H9 (cell line): ENCODE measurements around the gene KIRREL3. TPM values are rescaled to one million over a fixed set of nuclear protein-coding genes. Genes with fewer than 3 reads are reported as not detected.

ENCODE experiments used
- DNase-seq: peaks from one replicate; pipeline ENCODE4 v3.0.0-alpha.2; 2017
- H2AFZ ChIP-seq: one replicate; pipeline ENCODE4 v1.6.1; 2013; ENCODE audit warnings: mild to moderate bottlenecking, low read length, control low read depth, moderate library complexity
- H2AK5ac ChIP-seq: 2 replicates; pipeline ENCODE4 v1.6.1; 2013; ENCODE audit warnings: low read length, control low read depth, mixed read lengths; ENCODE audit not compliant: insufficient read length
- H2BK120ac ChIP-seq: one replicate; pipeline ENCODE4 v1.6.1; 2013; ENCODE audit warnings: low read depth, mild to moderate bottlenecking, low read length, control low read depth, inconsistent platforms; ENCODE audit not compliant: poor library complexity, severe bottlenecking
- H2BK12ac ChIP-seq: 2 replicates; pipeline ENCODE4 v1.6.1; 2013; ENCODE audit warnings: low read length, control low read depth, mixed read lengths, low read depth; ENCODE audit not compliant: insufficient read length
- H2BK15ac ChIP-seq: 2 replicates; pipeline ENCODE4 v1.6.1; 2013; ENCODE audit warnings: low read depth, low read length, control low read depth
- H2BK20ac ChIP-seq: one replicate; pipeline ENCODE4 v1.6.1; 2013; ENCODE audit warnings: low read depth, mild to moderate bottlenecking, low read length, control low read depth, inconsistent platforms; ENCODE audit not compliant: poor library complexity, severe bottlenecking
- H2BK5ac ChIP-seq: 2 replicates; pipeline ENCODE4 v1.6.1; 2013; ENCODE audit warnings: low read length, control low read depth, mixed read lengths; ENCODE audit not compliant: insufficient read length
- H3K14ac ChIP-seq: 2 replicates; pipeline ENCODE4 v1.6.1; 2013; ENCODE audit warnings: low read length, control low read depth; ENCODE audit not compliant: insufficient read depth
- H3K18ac ChIP-seq: 2 replicates; pipeline ENCODE4 v1.6.1; 2013; ENCODE audit warnings: low read depth, mild to moderate bottlenecking, mixed read lengths, low read length, control low read depth; ENCODE audit not compliant: insufficient read length
- H3K23ac ChIP-seq: 2 replicates; pipeline ENCODE4 v1.6.1; 2013; ENCODE audit warnings: low read length, control low read depth, mixed read lengths, low read depth; ENCODE audit not compliant: insufficient read length
- H3K23me2 ChIP-seq: 2 replicates; pipeline ENCODE4 v1.6.1; 2013; ENCODE audit warnings: low read depth, mild to moderate bottlenecking, mixed read lengths, low read length, control low read depth; ENCODE audit not compliant: insufficient read length, poor library complexity, severe bottlenecking
- H3K27ac ChIP-seq: 2 replicates; pipeline ENCODE4 v1.5.1; 2013; ENCODE audit warnings: low read length, control low read depth, mixed read lengths, low read depth; ENCODE audit not compliant: insufficient read length
- H3K27me3 ChIP-seq: 2 replicates; pipeline ENCODE4 v1.6.1; 2013; ENCODE audit warnings: low read length, control low read depth, inconsistent platforms; ENCODE audit not compliant: insufficient read depth
- H3K4ac ChIP-seq: 2 replicates; pipeline ENCODE4 v1.6.1; 2013; ENCODE audit warnings: low read depth, mild to moderate bottlenecking, control low read depth, inconsistent platforms, low read length, moderate library complexity
- H3K4me1 ChIP-seq: 2 replicates; pipeline ENCODE4 v1.6.1; 2013; ENCODE audit warnings: low read length, control low read depth, inconsistent platforms; ENCODE audit not compliant: insufficient read depth
- H3K4me2 ChIP-seq: 2 replicates; pipeline ENCODE4 v1.6.1; 2013; ENCODE audit warnings: low read length, control low read depth, mixed read lengths; ENCODE audit not compliant: insufficient read length, insufficient read depth
- H3K56ac ChIP-seq: 2 replicates; pipeline ENCODE4 v1.6.1; 2013; ENCODE audit warnings: low read depth, mild to moderate bottlenecking, mixed read lengths, low read length, control low read depth; ENCODE audit not compliant: insufficient read length
- H3K79me1 ChIP-seq: 2 replicates; pipeline ENCODE4 v1.6.1; 2013; ENCODE audit warnings: low read depth, mild to moderate bottlenecking, moderate library complexity, low read length, control low read depth, inconsistent platforms; ENCODE audit not compliant: insufficient read depth, poor library complexity, severe bottlenecking
- H3K79me2 ChIP-seq: 2 replicates; pipeline ENCODE4 v1.6.1; 2013; ENCODE audit warnings: low read length, control low read depth, inconsistent platforms; ENCODE audit not compliant: insufficient read depth
- H3K9ac ChIP-seq: 2 replicates; pipeline ENCODE4 v1.6.1; 2013; ENCODE audit warnings: low read length, control low read depth, mixed read lengths; ENCODE audit not compliant: insufficient read length; ENCODE audit errors: extremely low read depth
- H3K9me3 ChIP-seq: one replicate; pipeline ENCODE4 v1.6.1; 2013; ENCODE audit warnings: low read depth, low read length, inconsistent platforms; ENCODE audit not compliant: control insufficient read depth
- H3T11ph ChIP-seq: one replicate; pipeline ENCODE4 v1.6.1; 2013; ENCODE audit warnings: mild to moderate bottlenecking, low read length, control low read depth, inconsistent platforms
- H4K20me1 ChIP-seq: one replicate; pipeline ENCODE4 v1.6.1; 2013; ENCODE audit not compliant: control insufficient read depth, insufficient read length, insufficient read depth
- H4K5ac ChIP-seq: 2 replicates; pipeline ENCODE4 v1.6.1; 2013; ENCODE audit warnings: low read depth, mild to moderate bottlenecking, mixed read lengths, low read length, control low read depth; ENCODE audit not compliant: insufficient read length
- H4K8ac ChIP-seq: replicated peaks from 2 replicates; pipeline ENCODE4 v1.6.1; 2013; ENCODE audit warnings: low read length, control low read depth, mixed read lengths, low read depth; ENCODE audit not compliant: insufficient read length
- H4K91ac ChIP-seq: 2 replicates; pipeline ENCODE4 v1.6.1; 2013; ENCODE audit warnings: low read depth, mild to moderate bottlenecking, moderate library complexity, mixed read lengths, low read length, control low read depth; ENCODE audit not compliant: insufficient read length
- H3K27ac Mint-ChIP-seq, 3 experiments: 2 replicates in 2 of 3; 3 replicates in 1 of 3; pipeline ENCODE4 v1.8.0; 2020 to 2021; ENCODE audit warnings: mixed read lengths in 3 of 3, mild to moderate bottlenecking in 1 of 3, moderate library complexity in 1 of 3
- H3K27me3 Mint-ChIP-seq: 2 replicates; pipeline ENCODE4 v1.8.0; 2021; ENCODE audit warnings: low read depth, mild to moderate bottlenecking, moderate library complexity, mixed read lengths
- H3K36me3 Mint-ChIP-seq, 3 experiments: 2 replicates in 2 of 3; 3 replicates in 1 of 3; pipeline ENCODE4 v1.8.0; 2020 to 2021; ENCODE audit warnings: low read depth in 3 of 3, mixed read lengths in 3 of 3; ENCODE audit not compliant: insufficient read depth in 1 of 3
- H3K4me1 Mint-ChIP-seq, 2 experiments: 2 replicates each; pipeline ENCODE4 v1.8.0; 2020; ENCODE audit warnings: mixed read lengths in 2 of 2
- H3K4me3 Mint-ChIP-seq, 2 experiments: 2 replicates in 1 of 2; 3 replicates in 1 of 2; pipeline ENCODE4 v1.8.0; 2020 to 2021; ENCODE audit warnings: mild to moderate bottlenecking in 2 of 2, mixed read lengths in 2 of 2, moderate library complexity in 1 of 2
- H3K9me3 Mint-ChIP-seq, 2 experiments: 2 replicates in 1 of 2; 3 replicates in 1 of 2; pipeline ENCODE4 v1.8.0; 2020; ENCODE audit warnings: mild to moderate bottlenecking in 2 of 2, mixed read lengths in 2 of 2, moderate library complexity in 1 of 2
- CTCF ChIP-seq: fragments of 200-600 bp; sonication (generic); conservative IDR thresholded peaks from 3 replicates; pipeline ENCODE4 v1.8.0; 2021; ENCODE audit warnings: antibody characterized with exemption, mild to moderate bottlenecking
- WGBS: extraction: QIAGEN DNeasy Blood & Tissue Kit; methylation state at CpG from one replicate; pipeline ENCODE4 v1.1.7; 2013; ENCODE audit warnings: missing lambda C conversion rate, low lambda C conversion rate, mixed read lengths; ENCODE audit not compliant: insufficient read length; ENCODE audit errors: extremely low coverage; 5-methylcytosine and 5-hydroxymethylcytosine counted together
- total RNA-seq: library from RNA; stranded (reverse); gene quantifications from 2 replicates; pipeline ENCODE4 v1.2.1, GENCODE V29; 2021

KIRREL3 gene
- total RNA-seq, 1 experiment from 2014 or later, result 0.17 TPM

GRCh38 chr11:126440276-126440675 lies 560.3 kb downstream of the KIRREL3 start:
- no peak overlapping the region for H3K56ac ChIP-seq
- H4K8ac ChIP-seq, result no peak overlapping the region
- no peaks in the 10 kb centered on the region for H4K20me1 ChIP-seq
- H3K4ac ChIP-seq, result no peak overlapping the region
- Mint-ChIP-seq H3K36me3 (no peaks in the 10 kb centered on the region), H3K4me1 (peaks cover 21 to 34% of the 10 kb centered on the region in 2 experiments), H3K4me3 (no peak overlapping the region), H3K27ac (no peak overlapping the region), H3K27me3 (peaks cover 7% of the 10 kb centered on the region), H3K9me3 (no peaks in the 10 kb centered on the region)
- H2BK120ac ChIP-seq, result no peak overlapping the region
- no peaks in the 10 kb centered on the region for H3K9me3 ChIP-seq
- H2AFZ ChIP-seq, result no peak overlapping the region
- H3K23ac ChIP-seq, result no peak overlapping the region
- peaks cover 3% of the 10 kb centered on the region; the same call in 1 of the 2 replicates for H3K4me1 ChIP-seq
- H3K9ac ChIP-seq, result no peak overlapping the region
- no peak overlapping the region for H2BK5ac ChIP-seq
- H3K23me2 ChIP-seq, result no peaks in the 10 kb centered on the region
- no peak overlapping the region for H4K5ac ChIP-seq
- no peak overlapping the region for H2AK5ac ChIP-seq
- H2BK15ac ChIP-seq, result no peak overlapping the region
- H2BK12ac ChIP-seq, result no peak overlapping the region
- no peak overlapping the region for H3K14ac ChIP-seq
- no peak overlapping the region for H2BK20ac ChIP-seq
- no peak overlapping the region for H3T11ph ChIP-seq
- no peaks in the 10 kb centered on the region for H3K79me2 ChIP-seq
- DNase-seq, result no peak
- H3K18ac ChIP-seq, result no peak overlapping the region
- no peak for TF ChIP-seq CTCF
- no peaks in the 10 kb centered on the region for H3K79me1 ChIP-seq
- no peaks in the 10 kb centered on the region for H3K27me3 ChIP-seq
- no peak overlapping the region for H3K27ac ChIP-seq
- WGBS, result no CpG with 5 or more reads among the region's 22 CpGs
- no peak overlapping the region for H3K4me2 ChIP-seq
- H4K91ac ChIP-seq, result no peak overlapping the region
